Ureter (tissue), 1 donor: ENCODE measurements around the gene GMNN. TPM values are rescaled to one million over a fixed set of nuclear protein-coding genes. Genes with fewer than 3 reads are reported as not detected.
"Not testable (repeated sequence)": the region's sequence is repeated elsewhere in the genome, so short reads cannot be mapped to it uniquely, and the experiment has no call there.

Source experiments
- DNase-seq: peaks from one replicate; pipeline ENCODE4 v3.0.0-alpha.2; 2020; ENCODE audit warnings: low spot score
- total RNA-seq: library from RNA; stranded (reverse); gene quantifications from one replicate; pipeline ENCODE4 v1.2.4, GENCODE V29; 2023
- donor health status: DM: yes; HTN: yes; CAD: no.

Gene GMNN
- total RNA-seq, 1 donor from 2014 or later, result 67.5 TPM

DNA sequence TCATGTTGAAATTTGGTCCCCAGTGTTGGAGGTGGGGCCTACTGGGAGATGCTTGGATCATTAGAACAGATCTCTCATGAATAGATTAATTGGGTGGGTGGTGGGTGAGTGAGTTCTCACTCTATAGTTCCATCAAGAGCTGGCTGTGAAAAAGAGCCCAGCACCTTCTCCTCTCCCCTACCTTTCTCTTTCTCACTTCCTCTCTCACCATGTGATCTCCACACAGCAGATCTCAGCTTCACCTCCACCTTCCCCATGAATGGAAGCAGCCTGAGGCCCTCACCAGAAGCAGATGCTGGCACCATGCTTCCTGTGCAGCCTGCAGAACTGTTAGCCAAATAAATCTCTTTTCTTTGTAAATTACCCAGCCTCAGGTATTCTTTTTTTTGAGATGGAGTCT is 12.9 kb upstream of the GMNN start:
- no peak for DNase-seq

DNA sequence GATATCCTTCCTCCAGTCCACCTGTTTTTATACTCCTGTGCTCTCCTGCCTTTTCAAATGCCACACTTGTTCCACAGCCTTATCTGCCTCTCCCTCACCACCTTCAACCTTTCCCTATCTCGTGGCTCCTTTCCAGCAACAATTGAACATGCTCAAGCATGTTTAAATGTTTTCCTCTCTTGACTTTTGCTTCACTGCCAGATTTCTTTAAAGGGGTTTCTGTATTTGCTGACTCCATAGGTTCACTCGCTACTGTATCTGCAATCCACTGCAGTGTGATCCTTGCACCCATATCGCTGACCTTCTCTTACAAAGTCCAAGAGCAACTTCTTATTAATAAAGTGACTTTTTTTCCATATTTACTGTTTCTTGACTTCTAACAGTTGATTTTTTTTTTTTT is 11.2 kb upstream of the GMNN start:
- peak; percentile 58 for DNase-seq

DNA sequence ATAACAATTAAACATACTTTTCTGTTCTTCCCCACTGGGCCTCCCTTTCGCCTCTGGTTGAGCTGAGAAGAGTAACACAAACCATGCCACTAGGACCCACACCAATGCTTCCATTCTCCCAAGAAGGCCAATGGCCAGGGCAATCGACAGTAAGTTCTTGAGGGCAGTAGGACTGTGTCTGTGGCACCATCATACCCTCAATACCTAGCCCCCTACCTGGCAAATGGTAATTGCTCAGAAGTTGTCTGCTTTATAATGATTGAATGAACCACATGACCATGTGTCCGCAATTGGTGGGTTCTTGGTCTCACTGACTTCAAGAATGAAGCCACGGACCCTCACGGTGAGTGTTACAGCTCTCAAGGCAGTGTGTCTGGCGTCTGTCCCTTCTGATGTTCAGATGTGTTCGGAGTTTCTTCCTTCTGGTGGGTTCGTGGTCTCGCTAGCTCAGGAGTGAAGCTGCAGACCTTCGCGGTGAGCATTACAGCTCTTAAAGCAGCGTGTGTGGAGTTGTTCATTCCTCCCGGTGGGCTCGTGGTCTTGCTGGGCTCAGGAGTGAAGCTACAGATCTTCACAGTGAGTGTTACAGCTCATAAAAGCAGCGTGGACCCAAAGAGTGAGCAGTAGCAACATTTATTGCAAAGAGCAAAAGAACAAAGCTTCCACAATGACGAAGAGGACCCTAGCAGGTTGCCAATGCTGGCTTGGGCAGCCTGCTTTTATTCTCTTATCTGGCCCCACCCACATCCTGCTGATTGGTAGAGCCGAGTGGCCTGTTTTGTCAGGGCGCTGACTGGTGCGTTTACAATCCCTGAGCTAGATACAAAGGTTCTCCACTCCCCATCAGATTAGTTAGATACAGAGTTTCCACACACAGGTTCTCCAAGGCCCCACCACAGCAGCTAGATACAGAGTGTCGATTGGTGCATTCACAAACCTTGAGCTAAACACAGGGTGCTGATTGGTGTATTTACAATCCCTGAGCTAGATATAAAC is 9.6 kb upstream of the GMNN start:
- not testable (repeated sequence) for DNase-seq

DNA sequence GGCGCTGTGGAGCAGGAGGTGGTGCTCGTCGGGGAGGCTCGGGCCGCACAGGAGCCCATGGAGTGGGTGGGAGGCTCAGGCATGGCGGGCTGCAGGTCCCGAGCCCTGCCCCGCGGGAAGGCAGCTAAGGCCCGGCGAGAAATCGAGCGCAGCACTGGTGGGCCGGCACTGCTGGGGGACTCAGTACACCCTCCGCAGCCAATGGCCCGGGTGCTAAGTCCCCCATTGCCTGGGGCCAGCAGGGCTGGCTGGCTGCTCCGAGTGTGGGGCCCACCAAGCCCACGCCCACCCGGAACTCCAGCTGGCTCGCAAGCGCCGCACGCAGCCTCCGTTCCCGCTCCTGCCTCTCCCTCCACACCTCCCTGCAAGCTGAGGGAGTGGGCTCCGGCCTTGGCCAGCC is 8.8 kb upstream of the GMNN start:
- DNase-seq, result not testable (repeated sequence)

DNA sequence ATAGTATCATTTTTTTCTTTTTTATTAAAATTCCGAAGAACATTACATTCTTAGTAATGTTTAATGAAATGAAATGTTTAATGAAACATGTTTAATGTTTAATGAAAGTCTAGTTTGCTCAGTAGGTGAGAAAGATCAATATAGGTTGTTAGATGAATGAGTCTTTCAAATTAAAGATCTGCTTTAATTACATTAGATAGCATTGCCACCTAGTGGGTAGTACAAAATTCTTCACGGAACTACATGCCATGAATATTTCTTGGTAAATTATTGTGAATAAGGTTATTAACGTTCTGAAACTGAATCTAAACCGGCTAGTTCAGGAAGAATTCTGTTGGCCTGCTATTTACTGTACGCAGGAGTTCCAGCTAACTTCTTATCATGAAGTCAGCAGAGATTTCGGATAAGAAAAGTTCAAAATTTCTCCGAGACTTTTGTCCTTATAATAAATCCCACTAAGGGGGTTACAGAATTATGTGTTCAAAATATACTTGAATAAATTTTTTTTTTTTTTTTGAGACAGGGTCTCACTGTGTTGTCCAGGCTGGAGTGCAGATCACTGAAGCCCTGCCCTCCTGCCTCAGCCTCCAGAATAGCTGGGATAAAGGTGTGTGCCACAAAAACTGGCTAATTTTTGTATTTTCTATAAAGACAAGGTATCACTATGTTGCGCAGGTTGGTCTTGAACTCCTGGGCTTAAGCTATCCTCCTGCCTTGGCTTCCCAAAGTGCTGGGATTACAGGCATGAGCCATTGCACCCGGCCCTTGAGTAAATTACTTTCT is 7.9 kb upstream of the GMNN start:
- DNase-seq, result no peak

DNA sequence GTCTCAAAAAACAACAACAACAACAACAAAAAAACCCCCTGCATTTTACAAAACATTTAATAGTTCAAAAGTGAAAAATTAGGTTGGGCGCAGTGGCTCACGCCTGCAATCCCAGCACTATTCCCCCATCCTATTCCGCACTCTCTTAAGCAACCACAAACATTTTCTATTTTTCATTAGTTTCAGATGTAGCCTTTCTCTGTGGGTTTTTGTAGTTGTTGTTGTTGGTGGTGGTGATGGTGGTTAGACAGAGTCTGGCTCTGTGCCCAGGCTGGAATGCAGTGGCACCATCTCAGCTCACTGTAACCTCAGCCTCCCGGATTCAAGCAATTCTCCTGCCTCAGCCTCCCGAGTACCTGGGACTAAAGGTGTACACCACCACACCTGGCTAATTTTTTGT is 6.4 kb upstream of the GMNN start:
- no peak for DNase-seq

DNA sequence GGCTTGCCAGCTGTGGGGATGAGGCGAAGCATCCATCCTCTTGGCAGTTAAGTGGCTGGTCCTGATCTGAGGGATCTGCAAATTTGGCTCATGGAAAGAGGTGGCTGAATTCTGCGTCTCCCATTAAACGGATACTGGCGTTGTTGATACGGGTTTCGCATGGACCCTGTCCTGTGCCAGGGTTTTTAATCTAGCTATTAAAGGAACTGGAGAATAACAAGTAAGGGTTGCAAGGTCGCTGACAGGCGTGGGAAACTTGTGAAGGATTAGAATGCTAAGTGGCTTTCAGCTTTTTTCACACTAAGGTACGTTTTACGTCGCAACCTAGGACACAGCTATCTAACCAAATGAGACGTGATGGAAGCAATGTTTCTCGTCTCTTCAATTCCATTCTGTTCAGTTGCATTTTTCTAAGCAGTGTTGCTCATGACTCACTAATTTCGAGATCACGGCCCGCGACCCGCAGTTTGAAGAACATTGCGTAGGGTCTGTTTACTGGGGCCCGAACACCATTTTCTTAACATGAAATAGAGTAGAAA is 852 bp downstream of the GMNN start:
- no peak for DNase-seq

DNA sequence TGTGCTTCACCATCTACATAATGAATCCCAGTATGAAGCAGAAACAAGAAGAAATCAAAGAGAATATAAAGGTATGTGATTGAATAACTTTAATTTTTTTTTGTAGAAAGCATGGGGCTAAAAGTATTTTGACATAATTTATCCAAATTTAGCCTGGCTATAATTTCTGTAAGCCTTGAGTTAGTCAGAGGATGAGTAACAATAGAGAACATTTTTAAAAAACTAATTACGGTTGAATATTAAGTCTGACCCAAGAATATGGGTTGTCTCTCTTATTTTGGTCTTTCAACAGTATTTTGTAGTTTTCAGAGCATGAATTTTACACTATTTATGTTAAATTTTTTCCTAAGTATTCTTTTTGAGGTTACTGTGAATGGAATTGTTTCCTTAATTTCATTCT is 2.5 kb downstream of the GMNN start:
- DNase-seq, result no peak

DNA sequence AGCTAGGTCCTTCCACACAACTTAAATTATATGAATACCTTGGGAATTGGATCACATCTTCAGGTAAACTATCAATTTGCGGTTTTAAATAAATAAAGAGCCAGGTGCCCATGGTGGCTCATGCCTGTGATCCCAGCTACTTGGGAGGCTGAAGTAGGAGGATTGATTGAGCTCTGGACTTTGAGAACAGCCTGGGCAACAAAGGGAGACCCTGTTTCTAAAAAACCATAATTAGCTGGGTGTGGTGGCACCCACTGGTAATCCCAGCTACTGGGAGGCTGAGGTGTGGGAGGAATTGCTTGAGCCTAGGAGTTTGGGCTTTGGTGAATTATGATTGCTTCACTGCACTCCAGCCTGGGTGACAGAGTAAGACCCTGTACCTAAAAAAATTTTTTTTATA is 3.4 kb downstream of the GMNN start:
- no peak for DNase-seq

DNA sequence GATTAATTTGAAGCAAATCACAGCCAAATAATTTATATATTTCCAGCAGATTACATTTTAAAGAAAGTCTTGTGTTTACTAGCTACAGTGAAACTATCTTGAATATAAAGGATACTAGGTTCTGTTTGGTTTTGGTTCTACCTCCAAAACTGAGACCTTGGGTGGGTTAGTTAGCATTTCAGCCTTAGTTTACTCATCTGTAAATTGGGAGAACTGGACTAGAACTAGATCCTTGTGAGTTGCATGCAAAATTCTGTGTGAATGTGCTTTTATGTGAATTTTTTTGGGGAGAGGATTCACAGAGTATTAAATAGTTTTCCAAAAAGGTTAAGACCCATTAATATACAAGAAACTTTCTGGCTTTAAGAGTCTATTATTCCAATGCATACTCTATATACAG is 4.1 kb downstream of the GMNN start:
- no peak for DNase-seq

DNA sequence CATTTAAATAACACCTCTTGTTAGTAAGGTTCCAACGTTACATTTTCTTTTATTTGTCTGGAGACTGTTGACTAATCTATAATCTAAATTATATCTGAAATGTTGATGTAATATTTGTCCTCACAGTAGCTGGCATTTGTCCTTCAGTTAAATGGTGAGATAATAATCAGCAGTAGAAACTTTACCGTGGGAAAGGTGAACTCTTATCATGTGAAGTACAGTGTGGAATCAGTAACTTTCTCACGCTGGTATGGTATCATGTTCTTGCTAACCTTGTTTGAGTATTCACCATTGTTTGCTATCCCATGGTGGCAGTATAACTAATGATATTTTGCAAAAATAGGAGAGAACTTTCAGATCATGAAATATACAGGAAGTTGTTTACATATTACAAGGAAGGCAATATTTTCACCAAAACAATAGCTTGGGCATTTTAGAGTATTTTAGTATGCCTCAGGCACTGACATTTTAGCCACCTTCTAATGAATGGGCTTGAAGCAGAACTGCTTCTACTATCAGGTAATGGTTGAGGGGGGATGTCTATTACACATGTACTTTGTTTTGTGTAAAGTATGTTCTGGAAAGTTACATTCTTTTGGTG is 4.8 kb downstream of the GMNN start:
- DNase-seq, result no peak

DNA sequence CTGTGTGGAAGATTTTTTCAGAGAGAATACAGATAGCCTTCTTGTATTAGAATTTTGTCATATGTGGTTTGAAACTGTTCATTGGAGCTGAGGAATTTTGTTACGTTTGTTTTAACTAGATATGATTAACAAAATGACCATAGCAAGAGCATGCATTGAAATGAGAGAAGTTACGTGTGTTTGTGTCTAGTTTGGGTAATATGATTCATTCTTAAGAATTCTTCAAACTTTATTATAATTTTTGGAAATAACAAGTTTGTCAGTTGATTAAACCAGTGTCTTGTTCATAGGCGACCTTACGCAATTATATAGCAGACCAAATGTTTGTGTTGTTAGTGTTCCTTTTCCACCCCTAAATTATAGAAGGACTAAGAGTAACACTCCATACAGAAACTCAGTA is 5.5 kb downstream of the GMNN start:
- DNase-seq, result no peak

DNA sequence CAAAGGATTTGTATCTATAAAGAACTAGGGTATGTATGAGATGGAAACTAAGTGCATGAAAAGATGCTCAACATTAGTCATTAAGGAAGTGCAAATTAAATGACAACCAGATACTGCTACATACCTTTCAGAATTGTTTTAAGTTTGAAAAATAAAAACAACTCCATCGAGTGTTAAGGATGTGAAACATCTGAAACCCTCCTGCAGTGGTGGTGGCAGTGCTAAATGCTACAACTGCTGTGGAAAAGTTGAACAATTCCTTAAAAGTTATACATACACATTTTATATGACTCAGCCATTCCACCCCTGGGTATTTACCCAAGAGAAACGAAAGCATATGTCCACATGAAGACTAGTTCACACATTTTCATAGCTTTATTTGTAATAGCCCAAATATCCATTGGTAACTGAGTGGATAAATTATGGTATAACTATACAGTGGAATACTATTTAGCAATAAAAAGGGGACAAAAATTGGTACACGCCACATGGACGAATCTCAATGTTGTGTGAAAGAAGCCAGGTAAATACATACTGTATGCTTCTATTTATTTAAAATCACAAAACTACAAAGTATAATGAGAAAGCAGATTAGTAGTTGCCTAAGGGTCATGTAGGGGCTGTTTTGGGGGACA is 13.4 kb downstream of the GMNN start:
- no peak for DNase-seq

DNA sequence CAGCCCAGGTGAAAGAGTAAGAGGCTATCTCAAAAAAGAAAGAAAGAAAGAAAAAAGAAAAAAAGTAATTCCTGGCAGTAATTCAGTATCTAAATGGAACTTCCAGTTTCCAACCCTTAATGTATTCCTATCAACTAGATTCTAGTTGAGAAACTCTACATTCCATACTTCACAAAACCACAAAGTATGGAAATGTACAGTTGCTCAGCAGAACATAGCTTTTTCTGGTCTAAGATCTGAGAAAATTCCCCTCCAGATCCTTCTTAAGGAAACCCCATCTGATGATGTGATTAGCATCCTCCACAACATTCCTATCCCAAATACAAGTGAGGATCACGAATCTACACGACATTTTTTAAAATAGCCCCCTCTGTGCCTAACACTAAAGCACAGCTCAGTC is 20.4 kb downstream of the GMNN start:
- DNase-seq, result no peak

DNA sequence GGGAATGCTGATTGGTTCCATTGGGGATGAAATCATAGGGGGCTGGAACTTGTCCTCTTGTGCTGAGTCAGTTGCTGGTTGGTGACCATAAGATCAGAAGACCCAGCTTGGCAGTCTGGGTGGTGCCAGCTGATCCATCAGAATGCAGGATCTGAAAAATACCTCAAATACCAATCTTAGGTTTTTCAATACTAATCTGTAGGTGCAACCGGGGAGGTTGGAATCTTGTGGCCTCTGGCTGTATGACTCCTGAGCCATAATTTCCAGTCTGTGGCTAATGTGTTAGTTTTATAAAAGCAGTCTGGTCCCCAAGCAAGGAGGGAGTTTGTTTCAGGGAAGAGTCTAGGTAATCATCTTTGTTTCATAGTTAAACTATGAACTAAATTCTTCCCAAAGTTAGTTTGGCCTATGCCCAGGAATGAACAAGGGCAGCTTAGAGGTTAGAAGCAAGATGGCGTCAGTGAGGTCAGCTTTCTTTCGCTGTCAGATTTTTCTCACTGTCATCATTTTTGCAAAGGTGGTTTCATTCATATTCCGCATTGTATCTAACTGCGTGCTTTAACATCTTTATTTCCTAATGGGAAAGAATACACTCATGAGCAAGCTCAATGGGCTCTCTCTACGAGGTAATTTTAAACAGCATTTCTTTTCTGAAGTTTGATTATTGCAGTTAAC is 22.0 kb downstream of the GMNN start:
- no peak for DNase-seq

DNA sequence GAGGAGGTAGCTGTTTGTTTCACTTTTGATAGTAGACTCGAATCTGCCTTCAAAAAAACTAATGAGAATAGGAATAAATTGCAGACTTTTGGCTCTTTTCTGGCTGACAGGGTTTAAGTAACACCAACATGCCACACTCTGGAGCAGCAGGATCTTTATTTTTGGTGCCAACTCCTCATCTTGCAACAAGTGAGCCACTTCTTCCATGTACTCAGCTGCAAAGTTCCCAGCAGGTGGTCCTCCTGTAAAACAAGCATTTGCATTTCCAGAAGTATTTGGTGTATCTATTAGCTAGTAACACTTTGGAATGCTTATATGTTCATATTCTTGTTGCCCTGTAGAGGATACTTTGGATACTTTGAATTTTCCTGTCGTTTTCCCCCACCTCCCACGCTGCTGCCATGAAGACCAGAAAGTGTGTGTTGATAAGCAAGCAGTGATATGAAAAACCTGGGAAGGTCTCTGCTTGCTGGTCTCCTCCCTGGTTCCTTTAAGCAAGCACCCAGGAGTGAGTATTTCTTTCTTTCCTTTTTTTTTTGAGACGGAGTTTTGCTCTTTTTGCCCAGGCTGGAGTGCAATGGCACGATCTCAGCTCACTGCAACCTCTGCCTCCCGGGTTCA is 23.0 kb downstream of the GMNN start:
- no peak for DNase-seq

DNA sequence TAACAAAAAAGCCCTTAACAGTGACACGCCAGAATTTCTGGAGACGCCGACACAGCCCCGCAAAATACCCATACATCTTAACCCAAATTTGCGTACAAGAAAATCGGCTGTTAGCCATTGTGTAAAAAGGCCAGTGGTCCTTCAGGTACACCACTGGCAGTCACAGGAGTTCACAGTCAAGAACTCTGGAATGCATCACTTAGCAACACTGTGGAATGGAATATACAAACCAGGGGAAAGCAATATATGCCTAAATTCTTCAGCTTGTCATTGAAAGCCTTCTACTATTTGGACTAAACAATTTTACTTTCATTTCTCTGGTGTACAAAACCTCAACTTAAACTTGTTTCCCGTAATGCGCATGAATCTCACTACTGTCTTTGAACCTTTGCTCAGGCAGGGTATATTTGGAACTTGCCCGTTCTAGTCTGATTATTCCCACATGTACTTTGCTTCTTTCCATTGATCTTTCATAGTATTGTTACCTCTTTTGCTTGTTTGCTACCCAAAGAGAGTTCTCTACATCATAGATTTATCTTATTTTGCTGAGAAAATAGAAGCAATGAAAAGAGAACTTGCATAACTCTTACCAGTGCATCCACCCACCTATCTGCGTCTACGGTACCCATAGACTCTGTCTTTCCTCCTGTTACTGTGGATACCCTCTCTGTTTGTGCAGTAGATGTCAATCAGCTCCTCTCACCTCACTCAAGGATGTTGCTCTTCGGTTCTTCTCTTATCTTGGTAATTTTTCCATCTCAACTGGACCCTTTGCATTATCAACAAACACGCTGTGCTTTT is 24.2 kb downstream of the GMNN start, which contains the start of gene ARMH2:
ARMH2 (minus strand) TSS at position 178 of the 801 bp plus-strand sequence; CDS start at position 118, 60 bp downstream.
- no peak for DNase-seq

DNA sequence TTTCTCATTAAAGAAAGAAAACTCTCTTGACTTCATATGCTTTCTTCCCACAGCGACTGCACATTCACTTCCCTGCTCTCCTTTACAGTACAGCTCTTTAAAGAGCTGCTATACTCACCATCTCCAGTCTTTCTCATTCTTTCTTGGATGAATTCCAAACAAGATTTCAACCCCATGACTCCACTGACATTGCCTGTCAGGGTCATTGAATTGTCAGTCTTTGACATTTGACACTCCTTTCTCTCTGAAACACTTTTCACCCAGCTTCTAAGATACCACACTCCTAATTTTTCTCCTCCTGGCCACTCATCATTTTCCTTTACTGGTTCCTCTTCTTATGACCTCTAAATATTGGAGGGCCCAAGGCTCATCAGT is 24.8 kb downstream of the GMNN start:
- no peak for DNase-seq

DNA sequence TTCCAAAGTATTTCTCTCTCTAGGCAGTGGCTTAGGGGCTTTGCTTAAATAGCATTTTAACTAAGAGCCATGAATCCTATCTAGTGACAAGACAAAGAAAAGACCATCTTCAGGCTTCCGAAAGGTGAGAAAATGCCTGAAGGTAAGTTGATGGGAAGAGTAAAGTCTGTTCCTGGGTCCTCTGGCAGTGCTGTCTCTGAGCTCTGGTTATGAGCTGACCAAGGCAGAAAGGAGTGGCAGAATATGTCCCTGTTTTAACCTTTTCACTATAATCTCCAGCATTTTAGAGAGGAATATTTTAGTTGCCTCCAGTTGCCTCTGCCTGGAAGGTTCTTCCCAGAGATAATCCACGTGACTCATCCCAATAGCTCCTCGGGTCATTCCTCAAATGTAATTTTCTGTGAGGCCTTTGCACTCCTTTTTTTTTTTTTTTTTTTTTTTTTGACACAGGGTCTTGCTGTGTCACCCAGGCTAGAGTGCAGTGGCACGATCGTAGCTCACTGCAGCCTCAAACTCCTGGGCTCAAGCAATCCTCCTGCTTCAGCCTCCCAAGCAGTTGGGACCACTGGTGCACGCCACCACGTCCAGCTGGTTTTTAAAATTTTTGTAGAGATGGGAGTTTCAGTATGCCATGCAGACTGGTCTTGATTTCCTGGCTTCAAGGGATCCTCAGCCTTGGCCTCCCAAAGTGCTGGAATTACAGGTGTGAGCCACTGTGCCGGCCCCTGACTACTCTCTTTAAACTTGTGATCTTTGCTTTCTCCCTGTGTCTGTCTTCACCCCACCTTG is 27.7 kb downstream of the GMNN start:
- no peak for DNase-seq
